ENCODE results near the gene SCAMP3. TPM values are rescaled to one million over a fixed set of nuclear protein-coding genes. Genes with fewer than 3 reads are reported as not detected.
A peak's percentile ranks its signal among the peaks of the same experiment; 100 is the strongest.
"Not testable (repeated sequence)": the region's sequence is repeated elsewhere in the genome, so short reads cannot be mapped to it uniquely, and the experiment has no call there.

SCAMP3 gene
- total and polyA plus RNA-seq, 2 of the 4 experiments (the other 2 are of a cell fraction), result 30.5 to 118 TPM

- H3K4me2 ChIP-seq (ENCODE audit: low read depth, low read length); H3K9me3 ChIP-seq (ENCODE audit: control insufficient read depth, insufficient read depth, low read length); H3K4me3 ChIP-seq (ENCODE audit: insufficient read depth, low read depth, low read length); H4K20me1 ChIP-seq (ENCODE audit: insufficient read depth, low read length); H4K5ac ChIP-seq (ENCODE audit: low read depth, low read length); dilution Hi-C loops (cut with HindIII; ENCODE audit: low sequenced_read_pairs, unreplicated experiment); CTCF ChIA-PET; DNase-seq; H3K9ac ChIP-seq (ENCODE audit: low read depth, low read length); H3K36me3 ChIP-seq (ENCODE audit: control insufficient read depth, insufficient read depth, low read length); H3K4me1 ChIP-seq (ENCODE audit: control insufficient read depth, insufficient read depth, low read length); H2AFZ ChIP-seq (replicated peaks; ENCODE audit: low read length, poor library complexity); POLR2A ChIA-PET (ENCODE audit: unreplicated experiment); H4K91ac ChIP-seq (ENCODE audit: insufficient read depth, low read depth, low read length); in situ Hi-C loops (cut with MboI; ENCODE audit: low sequenced_read_pairs); ATAC-seq (ENCODE audit: low read depth); H3K23ac ChIP-seq (ENCODE audit: low read depth, low read length); H3K27me3 ChIP-seq (ENCODE audit: control insufficient read depth, insufficient read depth, low read length); H3K18ac ChIP-seq (ENCODE audit: low read depth, low read length); H2BK15ac ChIP-seq (ENCODE audit: low read depth, low read length); H2AK9ac ChIP-seq (replicated peaks; ENCODE audit: low read depth, low read length, poor library complexity); H3K56ac ChIP-seq (ENCODE audit: extremely low read depth, insufficient read depth, low read length); intact Hi-C loops (cut with micrococcal nuclease); H2BK5ac ChIP-seq (ENCODE audit: low read depth, low read length, poor library complexity, severe bottlenecking); H3K9me1 ChIP-seq (ENCODE audit: insufficient read depth, low read length); H3K27ac ChIP-seq (ENCODE audit: insufficient read depth, low read length); BruUV-seq (replicated peaks): not testable (repeated sequence)
- Histone ChIP-seq H3K79me1 (ENCODE audit: low read depth in 1 of 2, low read length in 2 of 2) (peaks cover 2 to 14% of the 10 kb centered on the region in 2 experiments; a peak in 3 of 4 replicates), H3K14ac (replicated peaks; ENCODE audit: low read depth, low read length) (0 out of 2 replicates have a peak overlapping the region, but pooled peaks have one; percentile 2), H4K8ac (ENCODE audit: low read depth in 2 of 2, low read length in 2 of 2) (0 out of 4 replicates have a peak overlapping the region, but pooled peaks of 1 of the 2 experiments have one; percentile 23), H2BK120ac (ENCODE audit: low read depth, low read length) (peak overlapping the region; percentile 34; the same call in 1 of the 2 replicates), H2BK20ac (ENCODE audit: low read depth, low read length) (peak overlapping the region; percentile 10; the same call in 1 of the 2 replicates), H2AK5ac (ENCODE audit: low read depth, low read length) (peak overlapping the region; percentile 49; the same call in 1 of the 2 replicates), H3K4ac (ENCODE audit: low read depth, low read length) (peak overlapping the region; percentile 46; the same call in 1 of the 2 replicates)
- no CpG with 5 or more reads among the region's 3 CpGs for WGBS, 2 experiments (ENCODE audit: extremely low coverage in 2 of 2, insufficient read length in 1 of 2)
Measured at GRCh38 chr1:155231302-155231701, 30.9 kb downstream of the SCAMP3 start.
